ENCODE data around the gene SNX8. TPM values are rescaled to one million over a fixed set of nuclear protein-coding genes. Genes with fewer than 3 reads are reported as not detected.

Gene SNX8
- total and polyA plus RNA-seq, 2 of the 8 experiments (the other 6 are each of a cell fraction or from before 2014, with no cell fraction given), result 46.2 to 70.8 TPM

- H3K4me3 ChIP-seq (ENCODE audit: extremely low read depth in 1 of 4, insufficient read depth in 2 of 4, low read depth in 3 of 4, low read length in 4 of 4), result peak overlapping the region; percentile 93 to 100 (median 96)
- peak overlapping the region; percentile 60 to 80 for H3K4me2 ChIP-seq (ENCODE audit: insufficient read depth in 1 of 2, low read depth in 2 of 2, low read length in 2 of 2)
- H4K8ac ChIP-seq (ENCODE audit: extremely low read depth, insufficient read depth, low read length), result peak overlapping the region; percentile 99
- peaks cover 5% of the 10 kb centered on the region; the same call in 1 of the 2 replicates for H3K79me1 ChIP-seq (ENCODE audit: low read depth, low read length)
- peaks cover 13 to 18% of the 10 kb centered on the region in 2 experiments for H4K20me1 ChIP-seq (replicated peaks in 1 of 2; ENCODE audit: control insufficient read depth in 1 of 2, insufficient read depth in 2 of 2, low read length in 2 of 2)
- no peak overlapping the region for H3K23ac ChIP-seq (ENCODE audit: insufficient read length)
- H3K36me3 ChIP-seq (ENCODE audit: control insufficient read depth in 2 of 4, insufficient read depth in 4 of 4, low read length in 3 of 4), result peaks cover 2 to 12% (median 3%) of the 10 kb centered on the region in 4 experiments; a peak in 6 of 8 replicates
- H2AK5ac ChIP-seq (ENCODE audit: low read depth, low read length), result no peak overlapping the region
- H2BK5ac ChIP-seq (ENCODE audit: low read depth, low read length), result peak overlapping the region; percentile 99
- ChIA-PET CTCF (ENCODE audit: partially characterized antibody) (interaction anchor here (0.5 to 1.5 kb wide), 8 partner anchors 11 to 148 kb away, joined by 3 read pairs; no protein-coding TSS in a partner anchor), POLR2A (ENCODE audit: partially characterized antibody) (interaction anchor here (0.7 to 3.5 kb wide), 34 partner anchors 9 to 471 kb away, joined by 3 to 69 read pairs (median 6); partner anchors contain the start of genes MAD1L1, MRM2, NUDT1 and SNX8)
- H3K4ac ChIP-seq (replicated peaks; ENCODE audit: insufficient read length, low read depth, low read length), result no peak overlapping the region
- WGBS, 2 experiments (ENCODE audit: extremely low coverage in 1 of 2, insufficient coverage in 1 of 2, insufficient read length in 1 of 2, insufficient replicate concordance in 2 of 2, low coverage in 1 of 2, low lambda C conversion rate in 2 of 2, missing lambda C conversion rate in 1 of 2), result 3% methylated on average over 16 of the region's 26 CpGs; no CpG with 5 or more reads in 1 of the 2 experiments
- peak overlapping the region; percentile 100 for H3K27ac ChIP-seq (ENCODE audit: low read depth, low read length)
- no peak overlapping the region for H3K14ac ChIP-seq (ENCODE audit: insufficient read length)
- H3K18ac ChIP-seq (ENCODE audit: extremely low read depth, low read length), result peak overlapping the region; percentile 88
- no peaks in the 10 kb centered on the region for H3K27me3 ChIP-seq (replicated peaks in 1 of 4; ENCODE audit: control insufficient read depth in 3 of 4, extremely low read depth in 1 of 4, insufficient read depth in 3 of 4, low read length in 3 of 4)
- H2AFZ ChIP-seq (ENCODE audit: low read length), result peak overlapping the region; percentile 96
- peaks cover 39 to 86% of the 10 kb centered on the region in 2 experiments for H3K79me2 ChIP-seq (ENCODE audit: control insufficient read depth in 1 of 2, insufficient read depth in 2 of 2, low read length in 2 of 2)
- no peak for FAIRE-seq
- peaks cover 8% of the 10 kb centered on the region for H3K23me2 ChIP-seq (ENCODE audit: low read depth, low read length)
- DNase-seq (ENCODE audit: low read depth in 1 of 2, low spot score in 2 of 2), result peak in 1 of 2 experiments; percentile 36
- peak overlapping the region; percentile 97 for H3K56ac ChIP-seq (replicated peaks; ENCODE audit: insufficient read length, low read depth, low read length)
- peak overlapping the region; percentile 99 for H4K91ac ChIP-seq (replicated peaks; ENCODE audit: insufficient read length, low read length)
- H3K9me3 ChIP-seq (ENCODE audit: insufficient read depth in 2 of 2, low read depth in 1 of 2, low read length in 1 of 2), result no peaks in the 10 kb centered on the region
- H4K5ac ChIP-seq (ENCODE audit: insufficient read length, low read depth, low read length), result peak overlapping the region; percentile 87
- H2BK20ac ChIP-seq (ENCODE audit: low read length), result no peak overlapping the region
- H3K4me1 ChIP-seq (replicated peaks in 1 of 4; ENCODE audit: control insufficient read depth in 3 of 4, insufficient read depth in 4 of 4, low read length in 3 of 4), result peaks cover 0 to 1% (median 0%) of the 10 kb centered on the region in 4 experiments; a peak in 4 of 7 replicates
- peak overlapping the region; percentile 99 to 100 (median 99) for H3K9ac ChIP-seq (replicated peaks in 1 of 4; ENCODE audit: extremely low read depth in 1 of 4, low read depth in 3 of 4, low read length in 3 of 4)
- peak overlapping the region; percentile 88; the same call in 1 of the 2 replicates for H2BK12ac ChIP-seq (ENCODE audit: low read depth, low read length)
- peak overlapping the region; percentile 38 for H2BK120ac ChIP-seq (replicated peaks; ENCODE audit: low read depth, low read length)
- H2BK15ac ChIP-seq (ENCODE audit: low read length), result no peak overlapping the region
- TF ChIP-seq EGR1 (IDR thresholded peaks at IDR 0.05; ENCODE audit: borderline replicate concordance, low read depth, low read length) (peak; percentile 91; the same call in 1 of the 2 replicates), SP4 (IDR thresholded peaks at IDR 0.05; ENCODE audit: low read length) (no peak), POLR2AphosphoS5 (IDR thresholded peaks at IDR 0.05; ENCODE audit: low read depth, low read length) (peak; percentile 90), TCF12 (IDR thresholded peaks at IDR 0.05; ENCODE audit: low read depth, low read length) (no peak), FOSL1 (IDR thresholded peaks at IDR 0.05; ENCODE audit: insufficient read depth, low read depth, low read length) (no peak), SUZ12 (IDR thresholded peaks at IDR 0.05; ENCODE audit: low read length) (no peak), HDAC2 (IDR thresholded peaks at IDR 0.05; ENCODE audit: borderline replicate concordance in 1 of 2, low read depth in 2 of 2, low read length in 2 of 2) (peak; percentile 24 to 77; a peak in 2 of 4 replicates), GTF2F1 (IDR thresholded peaks at IDR 0.05; ENCODE audit: borderline replicate concordance, low read depth, low read length) (0 out of 2 replicates have a peak, but pooled peaks have one; percentile 37), EZH2 (IDR thresholded peaks at IDR 0.05; ENCODE audit: low read depth, low read length, severe bottlenecking) (no peak), POU5F1 (IDR thresholded peaks at IDR 0.05; ENCODE audit: low read depth, low read length) (no peak), MAX (IDR thresholded peaks at IDR 0.05) (peak; percentile 99), BACH1 (IDR thresholded peaks at IDR 0.05; ENCODE audit: low read length) (peak; percentile 69; the same call in 1 of the 2 replicates)
Observed at GRCh38 chr7:2353936-2354185, 39.6 kb upstream of the SNX8 start.
